NK-92 (cell line): ENCODE data around the gene RFPL3.
"Not testable (repeated sequence)": the region's sequence is repeated elsewhere in the genome, so short reads cannot be mapped to it uniquely, and the experiment has no call there.

Source experiments
- DNase-seq: peaks from one replicate; lab custom pipeline; 2025; ENCODE audit not compliant: unreplicated experiment; lab: John Stamatoyannopoulos, UW

Gene RFPL3

DNA sequence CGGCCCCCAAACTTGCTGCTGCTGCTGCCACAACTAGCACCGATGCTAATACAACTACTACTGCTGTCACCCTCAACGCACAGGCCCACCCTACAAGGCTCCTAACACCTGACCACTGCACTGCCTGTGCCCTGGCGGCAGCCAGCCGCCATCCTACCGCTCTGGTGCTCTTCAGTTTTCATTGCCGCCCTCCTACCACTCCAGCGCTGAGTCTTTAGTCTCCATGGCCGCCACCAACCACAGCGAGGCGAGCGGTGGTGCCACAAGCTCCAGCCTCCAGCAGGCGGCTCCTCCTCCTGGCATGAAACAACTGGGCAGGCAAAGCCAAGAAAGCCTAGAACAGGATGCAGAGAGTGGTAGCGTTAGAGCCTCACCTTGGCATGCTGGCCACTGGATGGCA lies 5.0 kb upstream of the RFPL3 start:
- DNase-seq, result no peak

- no peak for DNase-seq
Observed at GRCh38 chr22:32353292-32353691, 4.4 kb upstream of the RFPL3 start.

- no peak for DNase-seq
Observed at GRCh38 chr22:32353840-32354239, 3.8 kb upstream of the RFPL3 start.

DNA sequence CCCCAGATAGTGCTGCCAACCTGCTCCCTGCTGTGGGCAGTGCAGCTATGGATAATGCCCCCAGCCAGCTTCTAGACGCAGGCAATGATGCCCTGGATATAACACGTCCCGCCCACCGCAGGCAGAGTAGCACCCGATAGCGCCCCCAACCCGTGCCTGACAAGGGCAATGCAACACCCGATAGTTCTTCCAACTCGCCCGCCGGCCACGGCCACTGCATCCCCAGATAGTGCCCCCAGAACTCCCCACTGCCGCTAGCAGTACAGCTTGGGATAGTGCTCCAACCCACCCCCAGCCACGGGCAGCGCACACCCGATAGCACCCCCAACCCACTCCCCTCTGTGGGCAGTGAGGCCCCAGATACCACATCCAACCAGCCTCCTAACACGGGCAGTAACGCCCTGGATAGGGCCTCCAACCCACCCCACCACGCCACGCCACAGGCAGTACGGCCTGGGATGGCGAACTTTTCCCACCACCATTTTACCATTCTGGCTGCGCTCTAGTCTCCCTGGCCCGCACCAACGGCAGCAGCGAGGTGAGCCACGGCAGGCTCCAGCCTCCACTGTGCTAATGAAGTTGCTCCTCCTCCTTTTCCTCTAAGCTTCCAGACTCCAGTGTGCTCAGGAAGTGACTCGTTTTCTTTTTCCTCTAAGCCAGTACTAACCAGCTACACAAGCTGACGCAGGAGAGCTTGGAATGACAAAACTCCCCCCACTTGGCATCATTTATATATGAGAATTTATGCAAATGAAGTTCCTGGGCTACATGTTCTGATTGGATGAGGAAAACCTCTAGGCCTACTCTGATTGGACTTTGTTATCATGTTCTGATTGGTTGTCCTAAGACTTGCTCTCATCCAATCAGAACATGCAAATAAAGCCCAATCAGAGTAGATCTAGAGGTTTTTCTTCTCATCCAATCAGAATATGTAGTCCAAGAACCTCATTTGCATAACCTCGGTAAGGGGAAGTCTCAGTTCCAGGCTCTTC lies 3.0 kb upstream of the RFPL3 start:
- DNase-seq, result no peak

- no peak for DNase-seq
Observed at GRCh38 chr22:32355760-32356159, 1.9 kb upstream of the RFPL3 start.

GRCh38 chr22:32360096-32360495 lies 2.4 kb downstream of the RFPL3 start:
- not testable (repeated sequence) for DNase-seq

DNA sequence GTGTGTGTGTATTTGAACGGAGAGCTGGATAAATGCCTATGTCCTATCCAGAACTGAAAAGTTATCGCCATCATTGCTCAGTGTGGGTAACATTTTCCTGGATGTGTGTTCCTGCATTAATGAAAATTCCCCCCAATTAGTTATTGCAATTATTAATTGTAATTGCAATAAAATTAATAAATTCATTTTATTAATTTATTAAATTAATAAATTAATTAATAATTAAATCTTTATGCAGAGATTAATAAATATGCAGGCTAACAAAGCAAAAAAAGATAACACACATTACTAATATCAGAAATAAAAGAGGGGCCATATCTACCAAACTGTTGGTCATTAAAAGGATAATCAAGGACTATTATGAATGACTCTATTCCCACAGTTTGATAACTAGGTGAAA lies 3.6 kb downstream of the RFPL3 start:
- DNase-seq, result no peak

DNA sequence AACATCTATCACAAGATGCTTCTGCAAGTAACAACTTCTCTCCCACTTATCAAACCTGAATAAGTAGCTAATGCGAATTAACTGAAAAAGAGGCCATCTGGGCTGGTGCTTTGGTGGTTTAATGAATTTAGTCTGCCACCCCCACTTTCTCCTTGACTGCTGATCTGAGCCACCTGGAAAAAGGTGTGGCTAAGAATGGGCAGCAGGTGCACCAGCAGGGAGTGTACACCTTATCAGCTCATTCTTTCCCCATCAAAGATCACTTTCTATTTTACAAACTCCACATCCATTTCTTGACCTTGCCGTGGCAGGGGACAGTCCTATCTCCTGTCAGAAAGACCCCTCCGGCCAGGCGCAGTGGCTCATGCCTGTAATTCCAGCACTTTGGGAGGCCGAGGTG lies 6.5 kb downstream of the RFPL3 start:
- DNase-seq, result no peak

DNA sequence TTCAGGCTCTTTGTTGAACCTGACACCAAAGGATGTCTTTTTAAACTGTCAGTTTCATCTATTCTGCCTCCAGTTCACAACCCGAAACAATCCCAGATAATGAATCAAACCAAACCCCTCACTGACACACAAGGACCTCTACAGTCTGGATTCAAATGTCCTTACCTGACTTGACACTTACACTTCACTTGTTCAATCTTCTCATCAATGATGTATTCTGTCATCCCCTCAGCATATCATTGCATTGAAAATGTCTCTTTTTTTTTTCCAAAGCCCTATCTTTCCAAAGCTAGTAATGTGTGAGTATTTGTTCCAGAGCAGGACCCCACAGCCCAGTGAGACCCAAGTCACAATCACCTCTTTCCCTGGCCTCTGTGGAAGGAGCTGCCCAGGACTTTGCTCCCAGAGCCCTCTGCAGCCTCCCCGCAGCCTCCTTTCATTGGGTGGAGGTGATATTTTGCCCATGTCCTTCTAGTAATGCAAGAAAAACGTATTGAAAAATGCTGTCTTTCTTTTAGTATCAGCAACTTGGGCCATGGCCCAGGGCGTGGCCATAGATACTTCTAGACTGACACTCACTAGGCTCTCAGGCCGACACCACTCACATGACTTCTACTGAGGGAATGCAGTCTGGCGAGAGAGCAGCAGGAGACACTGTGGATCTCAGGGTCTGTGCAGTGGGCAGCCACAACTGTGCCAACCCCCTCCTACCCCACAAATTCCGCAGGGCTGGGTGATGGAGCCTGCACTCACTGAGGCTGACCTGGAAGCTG lies 18.2 kb downstream of the RFPL3 start:
- DNase-seq, result no peak

DNA sequence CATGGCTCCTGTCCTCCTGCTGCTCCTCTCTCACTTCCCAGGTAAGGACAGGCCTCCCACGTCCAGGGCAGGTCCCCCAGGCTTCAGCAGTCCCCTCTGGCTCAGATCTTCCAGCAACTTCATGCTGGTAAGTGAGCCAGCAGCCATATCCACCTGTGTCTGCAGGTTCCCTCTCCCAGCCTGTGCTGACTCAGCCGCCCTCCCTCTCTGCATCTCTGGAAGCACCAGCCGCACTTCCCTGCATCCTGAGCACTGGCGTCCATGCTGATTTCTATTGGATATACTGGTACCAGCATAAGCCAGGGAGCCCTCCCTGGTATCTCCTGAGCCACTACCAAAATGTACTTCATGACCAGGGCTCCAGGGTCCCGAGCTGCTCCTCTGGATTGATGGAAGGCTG lies 19.0 kb downstream of the RFPL3 start:
- DNase-seq, result no peak

DNA sequence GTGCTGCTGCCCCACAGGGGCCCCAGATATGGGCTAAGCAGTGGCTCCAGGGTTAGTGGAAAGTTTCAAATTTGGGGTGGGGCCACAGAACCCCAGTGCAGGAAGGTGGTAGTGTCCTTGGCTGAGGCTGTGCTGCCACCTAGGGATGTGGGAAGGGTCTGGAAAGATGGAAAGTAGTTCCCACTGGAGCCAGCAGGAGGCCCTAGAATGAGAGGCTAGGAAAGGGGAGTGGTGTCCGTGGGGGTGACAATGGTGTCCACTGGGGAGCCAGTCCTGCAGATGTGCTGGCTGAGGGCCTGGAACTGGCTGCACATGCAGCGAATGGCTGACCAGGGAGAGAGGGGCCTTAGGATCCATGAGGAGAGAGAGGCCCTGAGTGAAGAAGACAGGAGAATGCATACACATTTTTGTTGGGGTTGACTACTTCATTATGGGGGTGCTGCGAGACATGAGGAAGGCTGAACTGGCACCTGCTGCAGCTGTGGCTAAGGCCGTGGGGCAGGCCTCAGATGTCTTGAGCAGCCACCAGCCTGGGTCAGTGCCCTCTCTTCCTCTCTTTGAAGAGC lies 21.1 kb downstream of the RFPL3 start:
- DNase-seq, result no peak

GRCh38 chr22:32380991-32381390 lies 23.3 kb downstream of the RFPL3 start:
- DNase-seq, result no peak

DNA sequence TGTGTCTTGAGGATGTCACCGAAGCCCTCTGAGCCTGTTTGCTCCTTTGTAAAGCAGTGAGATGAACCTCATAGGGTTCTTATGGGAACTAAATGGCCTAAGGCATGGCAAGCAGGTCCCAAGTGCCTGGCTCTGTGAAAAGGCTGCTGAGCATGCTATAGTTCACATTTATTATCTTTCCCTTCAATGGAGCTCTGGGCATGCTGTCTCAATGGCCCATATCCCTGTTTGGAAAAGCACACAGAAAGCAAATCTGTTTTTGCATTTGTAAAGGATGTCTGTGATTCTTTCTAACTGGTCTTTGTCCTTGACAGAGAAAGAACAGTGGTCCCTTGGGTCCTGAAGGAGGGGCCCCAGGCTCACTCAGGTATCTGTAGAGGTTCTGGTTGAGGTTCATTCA lies 28.0 kb downstream of the RFPL3 start:
- no peak for DNase-seq

DNA sequence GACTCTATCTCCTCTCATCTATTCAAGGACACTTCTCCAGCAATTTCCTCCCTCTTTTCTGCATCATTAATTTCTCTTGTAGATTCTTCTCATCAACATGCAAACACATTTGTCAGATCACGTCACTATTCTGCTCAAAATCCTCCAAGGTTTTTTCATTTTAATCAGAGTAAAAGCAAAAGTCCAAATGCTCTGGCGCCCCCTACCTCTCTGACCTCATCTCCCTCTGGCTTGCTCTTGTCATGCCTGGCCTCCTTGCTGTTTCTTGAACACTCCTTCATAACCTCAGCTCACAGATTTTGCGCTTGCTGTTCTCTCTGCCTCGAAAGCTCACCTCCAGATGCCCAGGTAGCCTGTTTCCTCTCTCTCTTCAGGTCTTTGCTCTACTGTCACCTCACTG lies 32.0 kb downstream of the RFPL3 start:
- no peak for DNase-seq

- no peak for DNase-seq
Observed at GRCh38 chr22:32395107-32395506, 37.4 kb downstream of the RFPL3 start.

GRCh38 chr22:32396255-32396654 lies 38.6 kb downstream of the RFPL3 start:
- no peak for DNase-seq

DNA sequence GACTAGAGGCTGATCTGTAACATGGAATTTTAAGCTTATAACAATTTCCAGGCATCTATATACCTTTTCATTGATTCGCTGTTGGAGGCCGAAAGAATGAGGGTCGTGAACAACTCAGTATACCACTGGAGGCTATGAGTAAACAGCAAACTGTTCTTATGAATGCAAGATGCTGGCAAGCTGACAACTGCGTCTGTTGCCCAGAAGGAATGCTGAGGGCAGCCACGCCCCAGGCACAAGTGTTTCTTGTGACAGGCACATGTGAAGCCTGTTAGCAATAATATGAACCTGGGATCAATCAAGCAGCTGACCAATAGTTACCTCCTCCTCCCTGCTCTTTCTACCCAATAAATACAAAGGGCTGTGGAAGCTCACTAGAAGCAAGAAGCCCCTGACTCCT lies 39.1 kb downstream of the RFPL3 start:
- no peak for DNase-seq

DNA sequence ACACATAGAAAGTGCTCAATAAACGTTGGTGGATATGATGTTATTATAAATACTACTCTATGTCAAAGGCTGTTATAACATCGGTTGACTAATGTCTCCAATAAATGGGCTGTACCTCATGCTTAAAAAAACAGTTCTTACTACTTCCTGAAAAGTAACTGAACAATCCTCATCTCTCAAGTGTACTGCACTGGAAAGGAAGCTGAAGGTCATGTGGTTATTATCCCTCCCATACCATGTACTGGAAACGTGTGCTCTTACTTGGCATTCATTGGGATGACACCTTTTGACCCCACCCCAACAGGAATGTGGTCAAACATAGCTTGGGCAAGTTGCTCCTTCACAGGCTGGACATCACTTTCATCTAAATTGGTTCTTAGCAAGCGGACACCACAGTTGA lies 43.8 kb downstream of the RFPL3 start:
- no peak for DNase-seq

GRCh38 chr22:32404021-32404420 lies 46.4 kb downstream of the RFPL3 start:
- DNase-seq, result no peak

DNA sequence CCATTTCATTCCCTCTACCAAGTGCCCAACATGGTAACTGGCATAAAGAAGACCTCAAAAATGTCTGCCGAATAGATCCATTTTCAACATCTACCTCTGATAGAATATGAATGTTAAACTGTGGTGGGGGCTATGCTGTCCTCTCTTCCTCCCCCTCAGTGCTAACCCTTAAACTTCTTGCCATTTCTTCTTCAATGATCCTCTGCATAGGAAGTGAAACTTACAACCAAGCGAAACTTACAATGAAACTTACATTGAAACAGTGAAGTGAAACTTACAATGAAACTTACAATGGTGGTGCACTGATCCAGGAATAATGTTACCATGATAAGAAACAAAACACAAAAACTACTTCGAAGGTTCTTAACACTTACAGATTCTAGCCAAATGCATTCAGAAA lies 49.6 kb downstream of the RFPL3 start:
- DNase-seq, result no peak

DNA sequence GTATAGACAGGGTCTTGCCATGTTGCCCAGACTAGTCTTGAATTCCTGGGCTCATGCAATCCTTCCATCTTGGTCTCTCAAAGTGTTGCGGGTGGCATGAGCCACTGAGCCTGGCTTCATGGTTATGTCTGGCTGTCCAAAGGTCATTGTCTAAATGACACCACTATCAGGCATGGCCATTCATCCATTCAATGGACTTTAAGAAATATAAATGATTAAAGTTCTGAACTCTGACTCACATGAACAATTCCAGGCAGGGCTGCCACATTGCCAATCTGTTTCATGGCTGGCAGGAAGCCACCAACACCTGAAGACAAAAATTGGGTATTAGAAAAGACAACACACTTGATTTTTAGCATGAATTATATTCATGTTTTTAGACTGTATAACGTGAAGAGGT lies 50.3 kb downstream of the RFPL3 start:
- DNase-seq, result no peak

GRCh38 chr22:32409977-32410376 lies 52.3 kb downstream of the RFPL3 start:
- no peak for DNase-seq
